Measurements from ENCODE around the gene SLC15A5. TPM values are rescaled to one million over a fixed set of nuclear protein-coding genes. Genes with fewer than 3 reads are reported as not detected.

SLC15A5 gene
- total RNA-seq, 1 donor from 2014 or later: not detected

- no peak for DNase-seq (ENCODE audit: low read depth)
- no peak for FAIRE-seq
- no peaks in the 10 kb centered on the region for H3K27me3 ChIP-seq (ENCODE audit: control insufficient read depth, insufficient read depth, low read length)
- no peak for TF ChIP-seq CTCF (IDR thresholded peaks at IDR 0.05; ENCODE audit: insufficient read depth, low read length, severe bottlenecking)
- H3K4me3 ChIP-seq (ENCODE audit: low read depth, low read length): no peak overlapping the region
- H3K36me3 ChIP-seq (ENCODE audit: control insufficient read depth, insufficient read depth, low read length): no peaks in the 10 kb centered on the region
Observed at GRCh38 chr12:16299403-16299802, 21.9 kb upstream of the SLC15A5 start.

- no peak for TF ChIP-seq CTCF (IDR thresholded peaks at IDR 0.05; ENCODE audit: insufficient read depth, low read length, severe bottlenecking)
- Histone ChIP-seq H3K27me3 (ENCODE audit: control insufficient read depth, insufficient read depth, low read length) (no peaks in the 10 kb centered on the region), H3K36me3 (ENCODE audit: control insufficient read depth, insufficient read depth, low read length) (no peaks in the 10 kb centered on the region), H3K4me3 (ENCODE audit: low read depth, low read length) (no peak overlapping the region)
- FAIRE-seq: no peak
- DNase-seq (ENCODE audit: low read depth): no peak
Observed at GRCh38 chr12:16297521-16297920, 20.0 kb upstream of the SLC15A5 start.

GRCh38 chr12:16294376-16294956 lies 17.0 kb upstream of the SLC15A5 start:
- Histone ChIP-seq H3K36me3 (ENCODE audit: control insufficient read depth, insufficient read depth, low read length) (no peaks in the 10 kb centered on the region), H3K4me3 (ENCODE audit: low read depth, low read length) (no peak overlapping the region), H3K27me3 (ENCODE audit: control insufficient read depth, insufficient read depth, low read length) (no peaks in the 10 kb centered on the region)
- TF ChIP-seq CTCF (IDR thresholded peaks at IDR 0.05; ENCODE audit: insufficient read depth, low read length, severe bottlenecking): no peak
- no peak for DNase-seq (ENCODE audit: low read depth)
- FAIRE-seq: no peak

GRCh38 chr12:16291032-16291431 lies 13.5 kb upstream of the SLC15A5 start:
- Histone ChIP-seq H3K4me3 (ENCODE audit: low read depth, low read length) (no peak overlapping the region), H3K27me3 (ENCODE audit: control insufficient read depth, insufficient read depth, low read length) (no peaks in the 10 kb centered on the region), H3K36me3 (ENCODE audit: control insufficient read depth, insufficient read depth, low read length) (no peaks in the 10 kb centered on the region)
- FAIRE-seq (no peak), DNase-seq (ENCODE audit: low read depth) (no peak)
- no peak for TF ChIP-seq CTCF (IDR thresholded peaks at IDR 0.05; ENCODE audit: insufficient read depth, low read length, severe bottlenecking)

- H3K27me3 ChIP-seq (ENCODE audit: control insufficient read depth, insufficient read depth, low read length): no peaks in the 10 kb centered on the region
- FAIRE-seq (no peak), DNase-seq (ENCODE audit: low read depth) (no peak)
Observed at GRCh38 chr12:16285586-16285985, 8.1 kb upstream of the SLC15A5 start.

More at GRCh38 chr12:16285586-16285985, 8.1 kb upstream of the SLC15A5 start:
- no peak for TF ChIP-seq CTCF (IDR thresholded peaks at IDR 0.05; ENCODE audit: insufficient read depth, low read length, severe bottlenecking)
- Histone ChIP-seq H3K36me3 (ENCODE audit: control insufficient read depth, insufficient read depth, low read length) (no peaks in the 10 kb centered on the region), H3K4me3 (ENCODE audit: low read depth, low read length) (no peak overlapping the region)

All from bronchial epithelial cell (primary cell).